BJ (cell line): ENCODE measurements around the gene LPAR2. TPM values are rescaled to one million over a fixed set of nuclear protein-coding genes. Genes with fewer than 3 reads are reported as not detected.

Source experiments
- CTCF ChIA-PET: fragments of 350-600 bp; formaldehyde crosslinking; extraction: SDS; loops from one replicate; lab custom pipeline; 2021; ENCODE audit warnings: antibody characterized with exemption, inconsistent platforms; lab: Yijun Ruan, JAX
- POLR2A ChIA-PET: fragments of 300-600 bp; sonication (Branson Sonifier 250); formaldehyde crosslinking; extraction: SDS; loops from one replicate; lab custom pipeline; 2021; ENCODE audit warnings: antibody characterized with exemption; lab: Charles Lee
- DNase-seq: peaks from one replicate; pipeline ENCODE4 v3.0.0-alpha.2; 2011; ENCODE audit warnings: low read depth
- H3K27me3 ChIP-seq: 2 replicates; pipeline ENCODE4 v1.6.0; 2011; ENCODE audit warnings: low read length; ENCODE audit not compliant: control insufficient read depth, insufficient read depth
- H3K36me3 ChIP-seq: 2 replicates; pipeline ENCODE4 v1.5.1; 2011; ENCODE audit warnings: low read length; ENCODE audit not compliant: control insufficient read depth, insufficient read depth
- H3K4me3 ChIP-seq: 2 replicates; pipeline ENCODE4 v1.5.1; 2011; ENCODE audit warnings: low read depth, mild to moderate bottlenecking, control low read depth, low read length
- CTCF ChIP-seq: IDR thresholded peaks from 2 replicates; pipeline ENCODE4 v1.5.1; 2011; ENCODE audit warnings: low read depth, mild to moderate bottlenecking, control low read depth, inconsistent platforms, low read length, moderate library complexity; ENCODE audit not compliant: insufficient read depth
- polyA plus RNA-seq: library from polyadenylated mRNA; depleted of rRNA; stranded (reverse); fragments of >200 nt; gene quantifications from 2 replicates; pipeline ENCODE4 v1.2.3, GENCODE V29; 2011

Gene LPAR2
- polyA plus RNA-seq, 1 experiment: 2.1 TPM

- ChIA-PET POLR2A (no interaction called here), CTCF (interaction anchor here (1.3 to 1.6 kb wide), 3 partner anchors 9 to 121 kb away, joined by 3 to 7 read pairs (median 5); partner anchors contain the start of gene GMIP)
Measured at GRCh38 chr19:19653597-19654147, 25.7 kb upstream of the LPAR2 start.

GRCh38 chr19:19652482-19653295, 24.7 kb upstream of the LPAR2 start:
- DNase-seq: no peak
- H3K4me3 ChIP-seq: no peak overlapping the region
- POLR2A ChIA-PET: no interaction called here
- H3K27me3 ChIP-seq: no peaks in the 10 kb centered on the region
- CTCF ChIA-PET: interaction anchor here (1.0 to 1.6 kb wide), 3 partner anchors 9 to 286 kb away, joined by 3 to 7 read pairs (median 5); partner anchors contain the start of gene GMIP
- TF ChIP-seq CTCF: no peak
- peaks cover 68% of the 10 kb centered on the region for H3K36me3 ChIP-seq

More at GRCh38 chr19:19653597-19654147, 25.7 kb upstream of the LPAR2 start:
- no peak overlapping the region for H3K4me3 ChIP-seq
- no peak for DNase-seq
- TF ChIP-seq CTCF: no peak
- peaks cover 70% of the 10 kb centered on the region for H3K36me3 ChIP-seq
- no peaks in the 10 kb centered on the region for H3K27me3 ChIP-seq

- Histone ChIP-seq H3K27me3 (no peaks in the 10 kb centered on the region), H3K36me3 (peaks cover 64% of the 10 kb centered on the region), H3K4me3 (no peak overlapping the region)
- DNase-seq: no peak
- TF ChIP-seq CTCF: no peak
- ChIA-PET CTCF (interaction anchor here (0.9 to 2.4 kb wide), 3 partner anchors 97 to 168 kb away, joined by 3 to 17 read pairs (median 3); no protein-coding TSS in a partner anchor), POLR2A (no interaction called here)
Measured at GRCh38 chr19:19651076-19651475, 23.1 kb upstream of the LPAR2 start.

- ChIA-PET POLR2A (no interaction called here), CTCF (interaction anchor here (1.0 to 2.4 kb wide), 3 partner anchors 10 to 118 kb away, joined by 3 to 17 read pairs (median 4); no protein-coding TSS in a partner anchor)
- H3K4me3 ChIP-seq: no peak overlapping the region
- H3K36me3 ChIP-seq: peaks cover 62% of the 10 kb centered on the region
- no peak for DNase-seq
- no peaks in the 10 kb centered on the region for H3K27me3 ChIP-seq
- no peak for TF ChIP-seq CTCF
Measured at GRCh38 chr19:19650331-19650730, 22.3 kb upstream of the LPAR2 start.

- no peak for TF ChIP-seq CTCF
- peaks cover 60% of the 10 kb centered on the region for H3K36me3 ChIP-seq
- no peak overlapping the region for H3K4me3 ChIP-seq
- no peaks in the 10 kb centered on the region for H3K27me3 ChIP-seq
- no peak for DNase-seq
- CTCF ChIA-PET: interaction anchor here (1.0 to 2.4 kb wide), 2 partner anchors 9 to 118 kb away, joined by 4 to 17 read pairs; no protein-coding TSS in a partner anchor
- POLR2A ChIA-PET: no interaction called here
Measured at GRCh38 chr19:19649580-19649995, 21.6 kb upstream of the LPAR2 start.
